B cell (primary cell): ENCODE measurements around the gene LDB1.

ENCODE experiments used
- EZH2 ChIP-seq: IDR thresholded peaks from 2 replicates; pipeline ENCODE4 v1.6.1; 2012; ENCODE audit warnings: borderline replicate concordance, low read depth, mild to moderate bottlenecking, moderate library complexity, low read length; ENCODE audit not compliant: insufficient read depth, poor library complexity, severe bottlenecking
- TF ChIP-seq, protein P1 (sequence below): fragments of 200-600 bp; IDR thresholded peaks from one replicate; pipeline ENCODE4 v1.8.0; 2022; ENCODE audit warnings: antibody characterized with exemption, mild to moderate bottlenecking

DNA sequence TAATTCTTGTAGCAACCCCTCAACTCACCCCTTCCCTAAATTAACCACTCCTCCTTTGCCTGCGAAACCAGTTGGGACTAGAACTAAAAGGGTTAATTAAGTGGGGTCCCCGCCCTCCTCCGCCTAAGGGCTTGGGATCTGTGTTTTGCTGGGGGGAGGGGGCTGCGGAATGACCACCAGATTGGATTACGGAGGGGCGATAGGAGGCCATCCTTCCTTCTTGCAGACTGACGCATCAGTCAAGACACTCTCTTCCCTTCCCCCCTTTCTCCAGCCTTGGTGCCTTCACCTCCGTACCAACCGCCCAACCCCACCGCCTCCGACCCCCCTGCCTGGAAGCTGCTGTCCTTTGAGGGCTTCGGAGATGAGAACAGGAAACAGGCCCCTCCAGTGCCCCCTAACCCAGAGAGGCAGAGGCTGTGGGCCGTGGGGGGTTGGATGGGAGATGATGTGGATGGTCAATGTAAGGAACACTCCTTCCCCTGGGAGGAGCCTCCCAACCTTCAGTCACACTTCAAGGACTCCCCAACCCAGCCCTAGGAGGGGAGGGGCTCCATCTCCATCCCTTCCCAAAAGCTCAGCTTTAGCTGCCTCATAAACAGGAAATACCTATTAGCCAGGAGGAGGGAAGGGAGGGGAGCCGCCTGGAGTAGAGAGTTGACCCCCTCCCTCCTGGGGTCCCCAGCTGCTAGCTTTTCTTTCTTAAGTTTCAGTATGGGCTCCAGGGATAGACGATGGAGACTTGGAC lies 997 bp upstream of the LDB1 start:
- TF ChIP-seq, protein P1, sequence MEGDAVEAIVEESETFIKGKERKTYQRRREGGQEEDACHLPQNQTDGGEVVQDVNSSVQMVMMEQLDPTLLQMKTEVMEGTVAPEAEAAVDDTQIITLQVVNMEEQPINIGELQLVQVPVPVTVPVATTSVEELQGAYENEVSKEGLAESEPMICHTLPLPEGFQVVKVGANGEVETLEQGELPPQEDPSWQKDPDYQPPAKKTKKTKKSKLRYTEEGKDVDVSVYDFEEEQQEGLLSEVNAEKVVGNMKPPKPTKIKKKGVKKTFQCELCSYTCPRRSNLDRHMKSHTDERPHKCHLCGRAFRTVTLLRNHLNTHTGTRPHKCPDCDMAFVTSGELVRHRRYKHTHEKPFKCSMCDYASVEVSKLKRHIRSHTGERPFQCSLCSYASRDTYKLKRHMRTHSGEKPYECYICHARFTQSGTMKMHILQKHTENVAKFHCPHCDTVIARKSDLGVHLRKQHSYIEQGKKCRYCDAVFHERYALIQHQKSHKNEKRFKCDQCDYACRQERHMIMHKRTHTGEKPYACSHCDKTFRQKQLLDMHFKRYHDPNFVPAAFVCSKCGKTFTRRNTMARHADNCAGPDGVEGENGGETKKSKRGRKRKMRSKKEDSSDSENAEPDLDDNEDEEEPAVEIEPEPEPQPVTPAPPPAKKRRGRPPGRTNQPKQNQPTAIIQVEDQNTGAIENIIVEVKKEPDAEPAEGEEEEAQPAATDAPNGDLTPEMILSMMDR = no peak
- no peak for TF ChIP-seq EZH2
